GM19035 (cell line): ENCODE measurements around the gene CD69.
"Not testable (repeated sequence)": the region's sequence is repeated elsewhere in the genome, so short reads cannot be mapped to it uniquely, and the experiment has no call there.

ENCODE experiments used
- ATAC-seq: cut with Tn5 transposase; IDR thresholded peaks from one replicate; pipeline ENCODE4 v1.9.1; 2021; ENCODE audit not compliant: unreplicated experiment

CD69 gene

GRCh38 chr12:9724023-9724422 lies 36.7 kb downstream of the CD69 start:
- no peak for ATAC-seq

DNA sequence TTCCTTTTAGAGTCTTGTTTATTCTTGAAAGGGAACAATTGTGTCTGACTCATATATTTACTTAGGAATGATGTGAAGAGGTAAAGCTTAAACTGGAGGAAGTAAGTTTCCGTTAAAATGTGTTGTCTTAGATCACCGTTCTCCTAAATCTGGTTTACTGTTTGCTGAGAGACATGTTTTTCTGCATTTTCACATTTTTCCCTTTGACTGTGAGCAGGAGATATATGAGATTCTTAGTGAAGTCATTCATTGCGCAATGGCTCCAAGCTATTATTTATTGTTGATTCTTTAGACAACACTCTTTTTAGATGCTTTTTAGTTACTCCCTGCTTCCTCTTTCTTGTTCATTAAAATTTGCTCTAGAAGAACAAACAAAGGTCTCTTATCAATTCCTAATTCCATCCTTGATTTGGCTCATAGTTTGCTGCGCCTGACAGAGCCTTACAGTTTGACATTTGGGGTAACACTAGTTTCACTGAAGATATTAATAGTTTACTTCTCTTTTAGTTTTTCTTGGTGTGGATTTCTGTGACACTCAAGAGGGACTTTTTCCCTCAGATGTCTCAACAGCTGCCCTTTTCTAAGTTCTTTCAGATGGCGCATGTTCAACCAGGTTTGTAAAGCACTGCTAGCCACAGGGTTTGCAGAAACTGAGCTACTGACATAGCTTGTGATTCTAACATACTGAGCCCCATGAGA lies 39.2 kb downstream of the CD69 start:
- ATAC-seq, result peak; percentile 39

DNA sequence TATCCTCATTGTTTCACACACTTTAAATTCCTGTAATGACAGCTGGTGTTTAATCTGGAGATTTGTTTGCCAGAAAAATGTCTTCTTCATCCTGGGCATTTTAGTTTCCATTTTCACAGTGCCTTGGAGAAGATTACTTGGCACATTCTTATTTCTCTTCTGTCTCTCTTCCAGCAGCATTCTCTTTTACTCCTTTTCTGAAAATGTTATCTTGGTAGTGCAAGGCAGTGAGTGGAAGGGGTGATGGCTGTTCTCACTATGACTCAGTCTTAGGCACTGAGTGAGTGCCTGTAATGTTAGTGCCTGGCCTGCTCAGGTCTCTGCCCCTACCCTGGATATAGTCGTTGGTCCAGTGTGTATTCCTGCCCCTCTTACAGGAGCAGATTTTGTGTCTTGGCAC lies 40.9 kb downstream of the CD69 start:
- ATAC-seq, result no peak

DNA sequence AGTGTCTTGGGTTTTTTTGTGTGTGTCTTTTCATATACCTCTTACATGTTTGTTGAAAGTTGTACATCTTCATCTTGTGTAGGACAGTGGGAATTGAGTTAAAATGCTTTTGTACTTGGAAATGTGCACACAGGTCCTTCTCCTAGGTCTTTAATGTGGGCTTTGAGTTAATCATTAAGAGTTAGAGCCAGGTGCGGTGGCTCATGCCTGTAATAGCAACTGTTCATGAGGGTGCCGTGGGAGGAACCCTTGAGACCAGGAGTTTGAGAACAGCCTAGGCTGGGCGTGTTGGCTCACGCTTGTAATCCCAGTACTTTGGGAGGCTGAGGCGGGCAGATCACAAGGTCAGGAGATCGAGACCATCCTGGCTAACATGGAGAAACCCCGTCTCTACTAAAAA lies 41.7 kb downstream of the CD69 start:
- ATAC-seq, result no peak

- peak; percentile 34 for ATAC-seq
Observed at GRCh38 chr12:9717070-9717925, 43.4 kb downstream of the CD69 start.

GRCh38 chr12:9713032-9713558 lies 47.6 kb downstream of the CD69 start:
- ATAC-seq, result peak; percentile 69

DNA sequence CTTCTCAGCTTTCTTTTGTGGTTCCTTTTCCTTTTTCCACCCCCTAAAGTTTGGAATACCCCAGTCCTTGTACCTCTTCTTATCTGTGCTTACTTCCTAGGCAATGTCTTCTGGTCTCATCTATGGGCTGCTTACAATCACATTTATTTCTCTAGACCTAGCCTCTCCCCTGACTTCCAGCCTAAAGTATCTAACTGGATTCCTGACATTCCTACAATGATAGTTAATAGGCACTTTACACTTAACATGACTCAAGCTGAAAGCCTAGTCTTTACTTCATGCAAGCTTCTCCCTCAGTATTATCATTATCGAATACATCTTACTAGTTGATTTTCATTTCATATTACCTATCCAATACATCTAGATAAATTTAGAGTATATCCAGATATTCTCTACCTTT lies 49.0 kb downstream of the CD69 start:
- ATAC-seq, result no peak

DNA sequence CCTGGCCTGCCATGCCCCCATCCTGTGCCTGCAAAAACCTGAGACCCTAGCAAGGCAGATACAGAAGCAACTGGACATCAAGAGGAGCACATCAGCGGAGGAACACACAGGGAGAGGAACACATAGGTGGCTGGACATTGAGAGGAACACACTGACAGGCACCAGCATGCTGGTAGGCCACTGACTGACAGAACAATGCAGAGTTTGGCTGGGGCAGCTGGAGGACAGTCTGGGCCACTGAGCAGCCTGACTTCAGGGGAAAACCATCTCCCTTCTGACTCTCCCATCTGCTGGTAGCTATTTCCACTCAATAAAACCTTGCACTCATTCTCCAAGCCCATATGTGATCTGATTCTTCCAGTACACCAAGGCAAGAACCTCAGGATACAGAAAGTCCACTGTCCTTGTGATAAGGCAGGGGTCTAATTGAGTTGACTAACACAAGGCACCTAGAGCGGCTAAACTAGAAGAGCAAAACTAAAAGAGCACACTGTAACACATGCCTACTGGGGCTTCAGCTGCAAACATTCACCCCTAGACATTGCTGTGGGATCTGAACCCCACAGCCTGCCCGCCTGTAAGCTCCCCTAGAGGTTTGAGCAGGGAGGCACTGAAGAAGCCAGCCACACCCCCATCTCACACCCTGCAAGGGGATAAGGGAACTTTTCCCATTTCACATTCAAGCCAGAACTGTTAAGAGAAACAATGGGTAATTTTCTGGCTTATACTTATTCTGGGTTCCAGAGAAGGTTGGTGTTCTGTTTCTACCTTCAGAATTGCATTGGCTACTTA lies 49.9 kb downstream of the CD69 start:
- no peak for ATAC-seq

- ATAC-seq, result no peak
Observed at GRCh38 chr12:9708853-9709252, 51.8 kb downstream of the CD69 start.

GRCh38 chr12:9707864-9708808 lies 52.6 kb downstream of the CD69 start:
- no peak for ATAC-seq

GRCh38 chr12:9707356-9707755 lies 53.3 kb downstream of the CD69 start:
- no peak for ATAC-seq

DNA sequence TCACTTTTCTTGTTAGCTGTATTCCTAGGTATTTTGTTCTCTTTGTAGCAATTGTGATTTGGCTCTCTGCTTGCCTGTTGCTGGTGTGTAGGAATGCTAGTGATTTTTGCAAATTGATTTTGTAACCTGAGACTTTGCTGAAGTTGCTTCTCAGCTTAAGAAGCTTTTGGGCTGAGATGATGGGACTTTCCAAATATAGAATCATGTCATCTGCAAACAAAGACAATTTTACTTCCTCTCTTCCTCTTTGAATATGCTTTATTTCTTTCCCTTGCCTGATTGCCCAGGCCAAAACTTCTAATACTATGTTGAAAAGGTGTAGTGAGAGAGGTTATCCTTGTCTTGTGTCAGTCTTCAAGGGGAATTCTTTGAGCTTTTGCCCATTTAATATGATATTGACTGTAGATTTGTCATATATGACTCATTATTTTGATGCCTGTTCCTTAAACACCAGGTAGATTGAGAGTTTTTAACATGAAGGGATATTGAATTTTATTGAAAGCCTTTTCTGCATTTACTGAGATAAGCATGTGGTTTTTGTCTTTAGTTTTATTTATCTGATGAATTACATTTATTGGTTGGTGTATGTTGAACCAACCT lies 54.5 kb downstream of the CD69 start:
- ATAC-seq, result no peak

- ATAC-seq, result not testable (repeated sequence)
Observed at GRCh38 chr12:9704561-9704960, 56.1 kb downstream of the CD69 start.
